GM21526 (cell line): Measurements from ENCODE around the gene HJURP.
"Not testable (repeated sequence)": the region's sequence is repeated elsewhere in the genome, so short reads cannot be mapped to it uniquely, and the experiment has no call there.

Source experiments
- ATAC-seq: cut with Tn5 transposase; IDR thresholded peaks from one replicate; pipeline ENCODE4 v1.9.1; 2021; ENCODE audit warnings: moderate library complexity; ENCODE audit not compliant: unreplicated experiment, low FRiP score

The HJURP gene

DNA sequence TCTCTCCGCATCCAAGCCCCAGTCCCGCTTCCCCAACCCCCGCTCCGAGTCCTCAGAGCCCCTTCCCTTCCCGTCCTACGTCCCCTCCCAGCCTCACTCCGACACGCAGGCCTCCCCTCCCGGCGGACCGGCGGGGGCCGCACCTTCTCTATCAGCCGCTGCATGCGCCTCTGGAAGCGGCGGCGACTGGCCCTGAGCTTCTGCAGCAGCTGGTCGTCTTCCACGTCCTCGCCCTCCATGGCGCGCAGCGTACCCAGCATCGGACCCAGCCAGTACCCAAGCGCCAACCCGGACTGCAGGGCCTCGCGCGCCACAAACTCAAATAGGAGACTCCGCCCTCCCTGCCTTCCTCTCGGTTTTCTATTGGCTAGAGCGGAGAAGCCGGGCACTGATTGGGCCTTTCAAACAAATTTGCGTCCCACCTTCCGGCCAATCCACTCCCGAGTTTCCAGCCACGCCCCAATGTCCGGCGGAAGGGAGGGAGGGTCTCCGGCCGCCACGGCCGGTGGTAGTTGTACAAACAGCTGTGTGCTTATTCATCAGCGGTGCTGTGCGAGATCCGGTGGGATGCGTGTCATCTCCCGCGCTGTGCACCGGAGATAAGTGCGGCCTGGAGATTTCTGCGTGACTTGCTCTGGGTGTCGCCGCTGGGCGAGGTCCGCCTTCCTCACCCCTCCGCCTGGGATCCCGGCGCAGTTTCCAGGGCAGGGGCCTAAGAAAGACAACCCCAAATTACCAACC, at the start of gene HJURP:
Gene HJURP (minus strand): TSS at position 295 of the 741 bp plus-strand sequence. CDS start 35 bp downstream, at position 260.
- ATAC-seq = peak; percentile 95

DNA sequence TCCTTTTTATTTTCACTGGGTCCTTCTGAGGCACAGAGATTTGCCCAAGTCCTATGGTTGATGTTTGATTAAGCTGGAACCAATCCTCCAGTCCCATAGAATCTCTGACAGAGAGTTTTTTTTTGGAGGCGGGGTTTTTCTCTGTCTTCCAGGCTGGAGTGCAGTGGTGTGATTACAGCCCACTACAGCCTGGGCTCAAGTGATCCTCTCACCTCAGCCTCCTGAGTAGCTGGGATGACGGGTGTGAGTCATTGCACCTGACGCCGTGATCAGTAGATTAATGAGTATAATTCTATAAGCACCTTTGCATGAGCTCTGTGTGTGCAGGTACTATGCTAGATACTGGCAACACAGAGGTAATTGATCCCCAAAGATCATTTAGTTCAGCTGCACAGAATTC, 47.5 kb upstream of the HJURP start:
- no peak for ATAC-seq

GRCh38 chr2:233901367-233901766, 47.0 kb upstream of the HJURP start:
- ATAC-seq = no peak

DNA sequence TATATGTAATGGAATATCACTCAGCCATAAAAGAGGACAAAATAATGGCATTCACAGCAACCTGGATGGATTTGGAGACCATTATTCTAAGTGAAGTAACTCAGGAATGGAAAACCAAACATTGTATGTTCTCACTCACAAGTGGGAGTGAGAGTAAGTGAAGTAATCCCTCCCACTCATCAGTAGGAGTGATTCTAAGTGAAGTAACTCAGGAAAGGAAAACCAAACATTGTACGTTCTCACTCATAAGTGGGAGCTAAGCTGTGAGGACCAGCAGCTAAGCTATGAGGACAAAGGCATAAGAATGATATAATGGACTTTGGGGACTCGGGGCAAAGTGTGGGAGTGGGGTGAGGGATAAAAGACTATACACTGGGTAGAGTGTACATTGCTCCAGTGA, 41.9 kb upstream of the HJURP start:
- ATAC-seq = not testable (repeated sequence)

GRCh38 chr2:233892793-233893192, 38.5 kb upstream of the HJURP start:
- ATAC-seq = no peak

- no peak for ATAC-seq
Measured at GRCh38 chr2:233882353-233882752, 28.0 kb upstream of the HJURP start.

- ATAC-seq = not testable (repeated sequence)
Measured at GRCh38 chr2:233872125-233872524, 17.8 kb upstream of the HJURP start.

- no peak for ATAC-seq
Measured at GRCh38 chr2:233871432-233871831, 17.1 kb upstream of the HJURP start.

GRCh38 chr2:233867993-233868532, 13.7 kb upstream of the HJURP start, which contains the start of gene MSL3B:
MSL3B (minus strand) TSS chr2:233868386.
- no peak for ATAC-seq

DNA sequence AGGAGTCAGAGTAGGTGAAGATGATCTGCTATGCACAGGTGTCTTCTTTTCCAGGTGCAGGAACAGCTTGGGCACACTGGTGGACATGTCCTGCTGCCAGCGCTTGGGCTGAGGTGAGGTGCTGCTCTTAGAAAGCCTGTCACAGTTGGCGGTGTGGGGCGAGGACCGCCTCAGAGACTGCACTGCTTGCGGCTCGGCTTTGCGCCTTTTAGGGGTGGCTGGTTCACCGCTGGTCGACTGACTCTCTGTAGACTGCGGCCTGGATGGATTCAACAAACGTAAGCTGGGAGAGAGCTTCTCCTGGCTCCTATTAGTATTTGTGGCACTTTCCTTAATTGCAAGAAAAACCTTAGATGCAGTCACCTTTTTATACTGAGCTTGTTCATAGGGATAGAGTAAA, 12.1 kb upstream of the HJURP start:
- no peak for ATAC-seq

- no peak for ATAC-seq
Measured at GRCh38 chr2:233865838-233866237, 11.5 kb upstream of the HJURP start.

- no peak for ATAC-seq
Measured at GRCh38 chr2:233862261-233862768, 8.0 kb upstream of the HJURP start.

DNA sequence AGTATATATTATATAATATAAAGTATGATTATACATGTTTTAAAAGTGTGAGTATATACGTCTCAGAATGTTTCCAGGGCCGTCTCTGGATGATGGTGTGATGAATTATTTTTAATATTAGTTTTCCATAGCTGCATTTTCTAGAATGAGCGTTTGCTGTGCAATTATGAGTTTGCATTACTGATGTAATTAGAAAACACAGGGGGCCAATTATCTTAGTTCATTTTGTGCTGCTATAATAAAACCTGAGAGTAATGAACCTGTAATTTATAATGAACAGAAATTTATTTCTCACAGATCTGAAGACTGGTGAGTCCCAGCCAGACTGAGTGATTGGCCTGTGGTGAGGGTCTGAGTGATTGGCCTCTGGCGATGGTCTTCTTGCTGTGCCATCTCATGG, 4.0 kb upstream of the HJURP start:
- ATAC-seq = no peak

DNA sequence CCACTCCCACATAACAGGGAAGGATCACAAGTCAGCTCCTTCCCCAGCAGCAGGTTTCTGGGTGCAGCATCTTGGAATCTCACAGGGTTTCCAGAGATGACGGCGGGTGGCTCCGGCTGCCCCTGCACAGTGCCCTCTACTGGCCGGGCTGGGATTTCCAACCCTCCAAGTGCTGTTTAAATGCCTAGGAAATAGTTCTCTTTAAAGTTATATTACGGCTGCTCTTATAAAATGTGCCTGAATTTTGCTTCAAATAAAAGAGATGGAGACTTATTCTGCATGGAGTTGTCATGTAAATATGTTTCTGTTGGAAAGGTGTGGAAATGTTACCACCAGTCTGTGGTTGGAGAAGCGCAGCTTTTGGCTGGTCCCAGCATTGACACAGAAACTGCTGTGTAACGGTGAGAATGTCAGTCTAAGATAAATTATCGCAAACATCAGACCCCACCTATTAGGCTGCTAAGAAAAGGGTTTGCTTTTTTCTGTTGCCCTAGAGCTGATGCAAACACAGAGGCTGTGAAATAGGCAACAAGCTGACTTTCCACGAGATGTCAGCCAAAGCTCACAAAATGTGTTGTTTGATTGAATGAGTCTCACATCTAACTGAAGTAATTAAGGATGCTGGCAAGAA, 3.3 kb upstream of the HJURP start:
- no peak for ATAC-seq

GRCh38 chr2:233856184-233856583, 1.8 kb upstream of the HJURP start:
- ATAC-seq = no peak

DNA sequence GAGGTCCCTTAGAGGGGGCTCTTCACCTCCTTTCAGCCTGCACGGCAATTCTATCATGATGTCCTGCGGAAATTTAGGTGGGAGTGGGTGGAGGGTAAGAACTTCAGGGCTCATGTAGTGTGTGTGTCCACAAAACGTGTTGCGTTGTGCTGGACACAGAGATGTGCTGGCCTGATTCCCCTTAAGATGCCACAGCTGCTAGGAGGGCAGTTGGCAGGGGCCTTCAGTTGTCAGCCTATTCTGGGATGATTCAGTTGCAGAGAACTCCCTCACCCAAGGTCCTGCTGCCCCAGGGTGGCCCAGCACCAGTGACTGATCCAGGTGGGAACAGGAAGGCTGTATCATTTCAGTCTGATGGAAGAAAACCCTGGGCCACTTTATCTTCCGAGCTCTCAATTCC, 1.0 kb upstream of the HJURP start:
- no peak for ATAC-seq

DNA sequence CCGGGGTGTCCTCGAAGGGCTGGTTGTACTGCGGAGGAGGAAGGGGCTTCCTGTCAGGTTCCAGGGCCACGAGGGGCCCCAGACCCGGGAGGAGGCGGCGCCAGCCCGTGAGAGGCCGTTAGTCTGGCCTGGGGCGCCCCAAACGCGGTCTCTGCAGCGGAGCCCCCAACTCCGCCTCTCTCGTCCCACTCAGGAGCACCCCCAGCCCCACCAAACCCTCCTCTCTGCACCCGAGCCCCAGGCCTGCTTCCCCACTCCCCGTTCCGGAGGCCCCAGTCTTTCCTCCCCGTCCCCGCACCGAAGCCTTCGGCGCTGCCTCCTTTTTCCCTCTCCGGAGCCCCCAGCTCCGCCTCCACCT, 473 bp downstream of the HJURP start:
- no peak for ATAC-seq

DNA sequence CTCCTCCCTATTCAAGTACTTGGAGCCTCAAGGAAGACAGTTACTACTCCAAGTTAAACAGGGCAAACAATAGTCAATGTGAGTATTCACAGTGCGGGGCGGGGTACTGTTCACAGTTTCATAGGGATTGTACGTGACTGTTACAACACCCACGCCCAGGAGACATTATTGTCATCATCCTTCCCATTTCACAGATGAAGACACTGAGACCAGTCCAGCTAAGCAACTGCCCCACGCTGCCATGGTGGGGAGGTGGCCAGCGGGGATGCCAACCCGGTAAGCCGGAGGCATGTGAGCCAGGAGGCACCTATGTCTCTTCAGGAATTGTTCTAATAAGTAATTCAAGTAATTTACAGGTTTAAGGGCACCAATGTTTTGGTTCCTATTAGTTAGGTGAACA, 982 bp downstream of the HJURP start:
- no peak for ATAC-seq

DNA sequence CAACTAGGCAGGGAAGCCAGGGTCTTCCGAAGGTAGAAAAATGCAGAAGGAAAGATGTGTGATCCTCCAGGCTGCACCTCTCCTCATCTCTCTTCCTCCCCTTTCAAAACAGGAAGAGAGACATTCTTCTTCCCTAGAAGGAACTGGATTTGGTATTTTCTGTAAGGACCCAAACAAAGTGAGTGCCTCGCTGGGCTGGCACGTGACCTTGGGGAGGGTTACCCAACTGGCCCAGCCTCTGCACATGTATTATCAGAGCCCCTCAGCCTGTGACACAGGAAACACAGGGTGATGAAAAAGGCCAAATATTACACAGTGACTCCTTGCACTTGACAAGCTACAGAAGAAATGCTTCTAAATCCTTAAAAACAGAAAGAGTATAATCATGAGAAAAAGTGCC, 2.3 kb downstream of the HJURP start:
- no peak for ATAC-seq

DNA sequence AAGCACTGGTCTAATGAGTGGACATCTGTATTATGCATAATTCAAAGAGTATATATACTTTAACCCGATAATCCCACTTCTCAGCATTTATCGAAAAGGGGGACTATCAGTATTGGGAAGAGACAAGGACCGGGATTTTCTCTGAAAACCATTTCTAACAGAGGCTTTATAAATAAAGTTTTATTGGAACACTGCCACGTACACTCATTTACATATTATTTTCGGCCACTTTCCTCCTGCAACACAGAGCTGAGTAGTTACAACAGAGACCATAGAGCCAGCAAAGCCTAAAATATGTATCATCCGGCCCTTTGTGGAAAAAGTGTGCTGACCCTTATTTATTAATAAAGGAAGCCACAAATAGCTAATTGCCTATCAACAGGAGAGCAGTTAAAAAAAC, 3.2 kb downstream of the HJURP start:
- ATAC-seq = no peak

DNA sequence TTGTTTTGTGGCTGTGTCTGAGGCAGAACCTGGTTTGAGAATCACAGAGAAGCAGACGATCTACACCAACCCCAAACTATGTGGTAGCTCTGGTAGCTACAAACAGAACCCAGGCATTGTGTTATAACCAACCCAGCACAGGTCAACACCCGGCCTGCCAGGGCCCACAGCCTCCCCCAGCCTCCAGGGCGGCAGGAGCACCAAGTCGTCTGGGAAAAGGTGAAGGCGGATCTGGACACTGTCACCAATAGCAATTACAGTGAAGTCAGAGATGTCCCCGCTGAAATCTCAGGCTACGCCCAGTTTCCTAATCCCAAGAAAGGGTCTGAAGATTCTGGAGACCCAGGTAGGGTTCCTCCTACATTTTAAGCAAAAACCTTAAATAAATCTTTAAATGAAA, 3.6 kb downstream of the HJURP start:
- ATAC-seq = no peak
